H1 (cell line): ENCODE data around the gene NOC2L. TPM values are rescaled to one million over a fixed set of nuclear protein-coding genes. Genes with fewer than 3 reads are reported as not detected.

Experiments used
- CBX5 ChIP-seq: fragments of 300-800, 300-1000 bp; sonication (generic); IDR thresholded peaks from 2 replicates; pipeline ENCODE4 v1.7.1; 2016; ENCODE audit warnings: antibody characterized with exemption, low read length, low read depth
- CBX8 ChIP-seq: fragments of 300-800, 300-1000 bp; sonication (generic); IDR thresholded peaks from 2 replicates; pipeline ENCODE4 v1.7.1; 2016; ENCODE audit warnings: low read depth, low read length, borderline replicate concordance
- CTBP2 ChIP-seq: IDR thresholded peaks from 2 replicates; pipeline ENCODE4 v1.7.0; 2011; ENCODE audit warnings: borderline replicate concordance, mild to moderate bottlenecking, moderate library complexity, mixed read lengths, low read length; ENCODE audit not compliant: insufficient read depth, insufficient read length
- NANOG ChIP-seq: IDR thresholded peaks from 2 replicates; pipeline ENCODE4 v1.6.1; 2011; ENCODE audit warnings: low read length, low read depth, mild to moderate bottlenecking, inconsistent platforms; ENCODE audit not compliant: insufficient read depth, poor library complexity, severe bottlenecking
- SUZ12 ChIP-seq: fragments of 200-600 bp; sonication (generic); IDR thresholded peaks from 2 replicates; pipeline ENCODE4 v1.6.1; 2012; ENCODE audit warnings: mild to moderate bottlenecking, inconsistent platforms, low read length, moderate library complexity, mixed read lengths
- TAF1 ChIP-seq: IDR thresholded peaks from 2 replicates; pipeline ENCODE4 v1.6.1; 2011; ENCODE audit warnings: mild to moderate bottlenecking, low read depth, low read length
- polyA plus RNA-seq, 7 experiments: library from polyadenylated mRNA; depleted of rRNA in 3 of 7; stranded (reverse) in 5 of 7; unstranded in 2 of 7; fragments of >200 nt in 5 of 7; fragments of 200-250 nt in 2 of 7; gene quantifications; 1 replicate in 5 of 7; 2 replicates in 1 of 7; 4 replicates in 1 of 7; pipeline versions ENCODE4 v1.2.1 to v1.2.3, GENCODE V29; 2011 to 2013; ENCODE audit warnings: missing spikeins in 2 of 7, mixed read lengths in 2 of 7
- total RNA-seq: library from RNA; stranded (reverse); fragmentation: NEBNext Ultra II Directional; extraction: Animal tissue kit (Norgen Biotek cat#: 25700); gene quantifications from 2 replicates; pipeline ENCODE4 v1.2.1, GENCODE V29; 2021
- TF ChIP-seq, protein P1 (sequence below): fragments of 300-600 bp; sonication (generic); IDR thresholded peaks from 2 replicates; pipeline ENCODE4 v1.7.1; 2012; ENCODE audit warnings: low read length, moderate library complexity, mild to moderate bottlenecking, inconsistent platforms; ENCODE audit not compliant: insufficient replicate concordance
- TF ChIP-seq, protein P2 (sequence below): IDR thresholded peaks from 2 replicates; pipeline ENCODE4 v1.6.1; 2012; ENCODE audit warnings: inconsistent platforms

NOC2L gene
- total and polyA plus RNA-seq, 2 of the 8 experiments (the other 6 are each of a cell fraction or from before 2014, with no cell fraction given), result 74.7 to 130 TPM

DNA sequence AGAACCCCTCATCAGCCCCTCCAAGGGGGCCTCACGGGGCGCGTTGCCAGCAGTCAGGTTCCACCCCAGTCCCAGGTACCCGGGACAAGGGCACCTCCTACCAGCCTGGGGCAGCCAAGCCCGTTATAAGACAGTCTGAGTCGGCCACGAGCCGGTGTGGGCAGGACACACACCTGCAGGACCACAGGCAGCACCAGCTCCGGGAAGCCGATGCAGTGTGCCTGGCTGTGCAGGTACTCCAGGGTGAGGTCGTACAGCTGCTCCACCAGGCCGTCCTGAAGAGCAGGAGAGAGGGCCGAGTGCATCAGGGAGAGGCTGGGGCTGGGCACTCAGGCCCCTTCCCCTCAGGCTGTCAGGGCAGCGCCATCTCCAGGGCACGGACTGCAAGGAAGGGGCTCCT is 11.1 kb downstream of the NOC2L start (continued):
- TF ChIP-seq, protein P1, sequence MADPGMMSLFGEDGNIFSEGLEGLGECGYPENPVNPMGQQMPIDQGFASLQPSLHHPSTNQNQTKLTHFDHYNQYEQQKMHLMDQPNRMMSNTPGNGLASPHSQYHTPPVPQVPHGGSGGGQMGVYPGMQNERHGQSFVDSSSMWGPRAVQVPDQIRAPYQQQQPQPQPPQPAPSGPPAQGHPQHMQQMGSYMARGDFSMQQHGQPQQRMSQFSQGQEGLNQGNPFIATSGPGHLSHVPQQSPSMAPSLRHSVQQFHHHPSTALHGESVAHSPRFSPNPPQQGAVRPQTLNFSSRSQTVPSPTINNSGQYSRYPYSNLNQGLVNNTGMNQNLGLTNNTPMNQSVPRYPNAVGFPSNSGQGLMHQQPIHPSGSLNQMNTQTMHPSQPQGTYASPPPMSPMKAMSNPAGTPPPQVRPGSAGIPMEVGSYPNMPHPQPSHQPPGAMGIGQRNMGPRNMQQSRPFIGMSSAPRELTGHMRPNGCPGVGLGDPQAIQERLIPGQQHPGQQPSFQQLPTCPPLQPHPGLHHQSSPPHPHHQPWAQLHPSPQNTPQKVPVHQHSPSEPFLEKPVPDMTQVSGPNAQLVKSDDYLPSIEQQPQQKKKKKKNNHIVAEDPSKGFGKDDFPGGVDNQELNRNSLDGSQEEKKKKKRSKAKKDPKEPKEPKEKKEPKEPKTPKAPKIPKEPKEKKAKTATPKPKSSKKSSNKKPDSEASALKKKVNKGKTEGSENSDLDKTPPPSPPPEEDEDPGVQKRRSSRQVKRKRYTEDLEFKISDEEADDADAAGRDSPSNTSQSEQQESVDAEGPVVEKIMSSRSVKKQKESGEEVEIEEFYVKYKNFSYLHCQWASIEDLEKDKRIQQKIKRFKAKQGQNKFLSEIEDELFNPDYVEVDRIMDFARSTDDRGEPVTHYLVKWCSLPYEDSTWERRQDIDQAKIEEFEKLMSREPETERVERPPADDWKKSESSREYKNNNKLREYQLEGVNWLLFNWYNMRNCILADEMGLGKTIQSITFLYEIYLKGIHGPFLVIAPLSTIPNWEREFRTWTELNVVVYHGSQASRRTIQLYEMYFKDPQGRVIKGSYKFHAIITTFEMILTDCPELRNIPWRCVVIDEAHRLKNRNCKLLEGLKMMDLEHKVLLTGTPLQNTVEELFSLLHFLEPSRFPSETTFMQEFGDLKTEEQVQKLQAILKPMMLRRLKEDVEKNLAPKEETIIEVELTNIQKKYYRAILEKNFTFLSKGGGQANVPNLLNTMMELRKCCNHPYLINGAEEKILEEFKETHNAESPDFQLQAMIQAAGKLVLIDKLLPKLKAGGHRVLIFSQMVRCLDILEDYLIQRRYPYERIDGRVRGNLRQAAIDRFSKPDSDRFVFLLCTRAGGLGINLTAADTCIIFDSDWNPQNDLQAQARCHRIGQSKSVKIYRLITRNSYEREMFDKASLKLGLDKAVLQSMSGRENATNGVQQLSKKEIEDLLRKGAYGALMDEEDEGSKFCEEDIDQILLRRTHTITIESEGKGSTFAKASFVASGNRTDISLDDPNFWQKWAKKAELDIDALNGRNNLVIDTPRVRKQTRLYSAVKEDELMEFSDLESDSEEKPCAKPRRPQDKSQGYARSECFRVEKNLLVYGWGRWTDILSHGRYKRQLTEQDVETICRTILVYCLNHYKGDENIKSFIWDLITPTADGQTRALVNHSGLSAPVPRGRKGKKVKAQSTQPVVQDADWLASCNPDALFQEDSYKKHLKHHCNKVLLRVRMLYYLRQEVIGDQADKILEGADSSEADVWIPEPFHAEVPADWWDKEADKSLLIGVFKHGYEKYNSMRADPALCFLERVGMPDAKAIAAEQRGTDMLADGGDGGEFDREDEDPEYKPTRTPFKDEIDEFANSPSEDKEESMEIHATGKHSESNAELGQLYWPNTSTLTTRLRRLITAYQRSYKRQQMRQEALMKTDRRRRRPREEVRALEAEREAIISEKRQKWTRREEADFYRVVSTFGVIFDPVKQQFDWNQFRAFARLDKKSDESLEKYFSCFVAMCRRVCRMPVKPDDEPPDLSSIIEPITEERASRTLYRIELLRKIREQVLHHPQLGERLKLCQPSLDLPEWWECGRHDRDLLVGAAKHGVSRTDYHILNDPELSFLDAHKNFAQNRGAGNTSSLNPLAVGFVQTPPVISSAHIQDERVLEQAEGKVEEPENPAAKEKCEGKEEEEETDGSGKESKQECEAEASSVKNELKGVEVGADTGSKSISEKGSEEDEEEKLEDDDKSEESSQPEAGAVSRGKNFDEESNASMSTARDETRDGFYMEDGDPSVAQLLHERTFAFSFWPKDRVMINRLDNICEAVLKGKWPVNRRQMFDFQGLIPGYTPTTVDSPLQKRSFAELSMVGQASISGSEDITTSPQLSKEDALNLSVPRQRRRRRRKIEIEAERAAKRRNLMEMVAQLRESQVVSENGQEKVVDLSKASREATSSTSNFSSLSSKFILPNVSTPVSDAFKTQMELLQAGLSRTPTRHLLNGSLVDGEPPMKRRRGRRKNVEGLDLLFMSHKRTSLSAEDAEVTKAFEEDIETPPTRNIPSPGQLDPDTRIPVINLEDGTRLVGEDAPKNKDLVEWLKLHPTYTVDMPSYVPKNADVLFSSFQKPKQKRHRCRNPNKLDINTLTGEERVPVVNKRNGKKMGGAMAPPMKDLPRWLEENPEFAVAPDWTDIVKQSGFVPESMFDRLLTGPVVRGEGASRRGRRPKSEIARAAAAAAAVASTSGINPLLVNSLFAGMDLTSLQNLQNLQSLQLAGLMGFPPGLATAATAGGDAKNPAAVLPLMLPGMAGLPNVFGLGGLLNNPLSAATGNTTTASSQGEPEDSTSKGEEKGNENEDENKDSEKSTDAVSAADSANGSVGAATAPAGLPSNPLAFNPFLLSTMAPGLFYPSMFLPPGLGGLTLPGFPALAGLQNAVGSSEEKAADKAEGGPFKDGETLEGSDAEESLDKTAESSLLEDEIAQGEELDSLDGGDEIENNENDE, result no peak
- TF ChIP-seq SUZ12 (no peak), CBX8 (no peak), NANOG (no peak), TAF1 (no peak), CBX5 (no peak), CTBP2 (no peak)
- TF ChIP-seq, protein P2, sequence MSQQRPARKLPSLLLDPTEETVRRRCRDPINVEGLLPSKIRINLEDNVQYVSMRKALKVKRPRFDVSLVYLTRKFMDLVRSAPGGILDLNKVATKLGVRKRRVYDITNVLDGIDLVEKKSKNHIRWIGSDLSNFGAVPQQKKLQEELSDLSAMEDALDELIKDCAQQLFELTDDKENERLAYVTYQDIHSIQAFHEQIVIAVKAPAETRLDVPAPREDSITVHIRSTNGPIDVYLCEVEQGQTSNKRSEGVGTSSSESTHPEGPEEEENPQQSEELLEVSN, result no peak
